Activated gamma-delta T cell treated with anti-CD3 and anti-CD28 coated beads, Interleukin-2, amount 50 U/mL, for 16 hours (primary cell): ENCODE measurements around the gene TBC1D22A.

Experiments
- DNase-seq: peaks from one replicate; pipeline ENCODE4 v3.0.0-alpha.2; 2020; ENCODE audit warnings: low read depth

TBC1D22A gene

GRCh38 chr22:46860562-46860961 lies 98.1 kb downstream of the TBC1D22A start:
- no peak for DNase-seq

GRCh38 chr22:46861468-46862367 lies 99.3 kb downstream of the TBC1D22A start:
- no peak for DNase-seq

- no peak for DNase-seq
Measured at GRCh38 chr22:46862418-46863324, 100.2 kb downstream of the TBC1D22A start.

GRCh38 chr22:46863794-46864193 lies 101.3 kb downstream of the TBC1D22A start:
- DNase-seq: no peak

GRCh38 chr22:46864314-46865051 lies 102.0 kb downstream of the TBC1D22A start:
- DNase-seq: no peak

- no peak for DNase-seq
Measured at GRCh38 chr22:46865052-46865434, 102.6 kb downstream of the TBC1D22A start.

- DNase-seq: no peak
Measured at GRCh38 chr22:46865642-46866041, 103.2 kb downstream of the TBC1D22A start.

GRCh38 chr22:46866591-46866990 lies 104.1 kb downstream of the TBC1D22A start:
- DNase-seq: no peak

GRCh38 chr22:46867106-46867505 lies 104.7 kb downstream of the TBC1D22A start:
- DNase-seq: no peak

GRCh38 chr22:46869329-46869728 lies 106.9 kb downstream of the TBC1D22A start:
- DNase-seq: no peak

- no peak for DNase-seq
Measured at GRCh38 chr22:46869831-46870441, 107.5 kb downstream of the TBC1D22A start.

GRCh38 chr22:46871826-46872225 lies 109.4 kb downstream of the TBC1D22A start:
- no peak for DNase-seq

GRCh38 chr22:46875089-46875488 lies 112.6 kb downstream of the TBC1D22A start:
- DNase-seq: no peak

- DNase-seq: no peak
Measured at GRCh38 chr22:46876357-46876934, 114.0 kb downstream of the TBC1D22A start.

GRCh38 chr22:46878191-46878948 lies 115.9 kb downstream of the TBC1D22A start:
- DNase-seq: no peak

GRCh38 chr22:46879083-46879482 lies 116.6 kb downstream of the TBC1D22A start:
- no peak for DNase-seq

GRCh38 chr22:46881373-46882118 lies 119.1 kb downstream of the TBC1D22A start:
- DNase-seq: no peak

- DNase-seq: no peak
Measured at GRCh38 chr22:46883092-46883910, 120.9 kb downstream of the TBC1D22A start.

- DNase-seq: no peak
Measured at GRCh38 chr22:46884365-46884764, 121.9 kb downstream of the TBC1D22A start.
